Suprapubic skin (tissue), 4 donors: ENCODE data around the gene LMBRD1. TPM values are rescaled to one million over a fixed set of nuclear protein-coding genes. Genes with fewer than 3 reads are reported as not detected.
"Not testable (repeated sequence)": the region's sequence is repeated elsewhere in the genome, so short reads cannot be mapped to it uniquely, and the experiment has no call there.

ENCODE experiments used
- DNase-seq, 2 donors: peaks; one replicate each; pipeline ENCODE4 v3.0.0-alpha.2; 2019; ENCODE audit warnings: low spot score in 2 of 2
- H3K27ac ChIP-seq: fragments of 200-600 bp; sonication (generic); one replicate; pipeline ENCODE4 v1.5.1; 2019
- H3K27me3 ChIP-seq: fragments of 200-600 bp; sonication (generic); one replicate; pipeline ENCODE4 v1.5.1; 2019
- H3K36me3 ChIP-seq: fragments of 200-600 bp; sonication (generic); one replicate; pipeline ENCODE4 v1.5.1; 2019
- H3K4me1 ChIP-seq: fragments of 200-600 bp; sonication (generic); one replicate; pipeline ENCODE4 v1.5.1; 2019
- H3K4me3 ChIP-seq: fragments of 200-600 bp; sonication (generic); one replicate; pipeline ENCODE4 v1.5.1; 2019; ENCODE audit warnings: mild to moderate bottlenecking
- H3K9me3 ChIP-seq: fragments of 200-600 bp; sonication (generic); one replicate; pipeline ENCODE4 v1.5.1; 2019
- EP300 ChIP-seq: sonication (generic); formaldehyde crosslinking; IDR thresholded peaks from one replicate; pipeline ENCODE4 v1.6.1; 2017; ENCODE audit warnings: antibody characterized with exemption
- POLR2A ChIP-seq, 2 donors: fragments of 450-650 bp; IDR thresholded peaks; one replicate each; pipeline ENCODE4 v1.6.1; 2017; ENCODE audit warnings: antibody characterized with exemption in 2 of 2, mild to moderate bottlenecking in 2 of 2, moderate library complexity in 2 of 2
- POLR2AphosphoS5 ChIP-seq, 3 donors: sonication (generic); formaldehyde crosslinking; IDR thresholded peaks; one replicate each; pipeline ENCODE4 v1.6.1; 2017; ENCODE audit warnings: antibody characterized with exemption in 3 of 3
- WGBS: methylation state at CpG from one replicate; pipeline ENCODE4 v1.1.5; 2018; 5-methylcytosine and 5-hydroxymethylcytosine counted together
- total RNA-seq, 4 donors: library from RNA; depleted of rRNA; stranded (reverse); fragments of >200 nt; gene quantifications; one replicate each; pipeline ENCODE4 v1.1.0, GENCODE V29; 2016
- TF ChIP-seq, protein P1 (sequence below), 2 donors: fragments of 200-600 bp in 1 of 2; fragments of 450-650 bp in 1 of 2; sonication (generic) in 1 of 2; IDR thresholded peaks; one replicate each; pipeline ENCODE4 v1.5.1; 2016 to 2019; ENCODE audit warnings: antibody characterized with exemption in 2 of 2, mild to moderate bottlenecking in 1 of 2, moderate library complexity in 1 of 2

Gene LMBRD1
- total RNA-seq, 4 donors from 2014 or later = 43.5 to 58.6 (median 47.5) TPM

GRCh38 chr6:69813508-69813907 is 16.7 kb upstream of the LMBRD1 start:
- TF ChIP-seq EP300 (no peak), POLR2AphosphoS5 (IDR thresholded peaks at IDR 0.05) (no peak), POLR2A (IDR thresholded peaks at IDR 0.05) (no peak)
- TF ChIP-seq, protein P1, sequence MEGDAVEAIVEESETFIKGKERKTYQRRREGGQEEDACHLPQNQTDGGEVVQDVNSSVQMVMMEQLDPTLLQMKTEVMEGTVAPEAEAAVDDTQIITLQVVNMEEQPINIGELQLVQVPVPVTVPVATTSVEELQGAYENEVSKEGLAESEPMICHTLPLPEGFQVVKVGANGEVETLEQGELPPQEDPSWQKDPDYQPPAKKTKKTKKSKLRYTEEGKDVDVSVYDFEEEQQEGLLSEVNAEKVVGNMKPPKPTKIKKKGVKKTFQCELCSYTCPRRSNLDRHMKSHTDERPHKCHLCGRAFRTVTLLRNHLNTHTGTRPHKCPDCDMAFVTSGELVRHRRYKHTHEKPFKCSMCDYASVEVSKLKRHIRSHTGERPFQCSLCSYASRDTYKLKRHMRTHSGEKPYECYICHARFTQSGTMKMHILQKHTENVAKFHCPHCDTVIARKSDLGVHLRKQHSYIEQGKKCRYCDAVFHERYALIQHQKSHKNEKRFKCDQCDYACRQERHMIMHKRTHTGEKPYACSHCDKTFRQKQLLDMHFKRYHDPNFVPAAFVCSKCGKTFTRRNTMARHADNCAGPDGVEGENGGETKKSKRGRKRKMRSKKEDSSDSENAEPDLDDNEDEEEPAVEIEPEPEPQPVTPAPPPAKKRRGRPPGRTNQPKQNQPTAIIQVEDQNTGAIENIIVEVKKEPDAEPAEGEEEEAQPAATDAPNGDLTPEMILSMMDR (IDR thresholded peaks at IDR 0.05) = no peak
- DNase-seq = no peak
- Histone ChIP-seq H3K27me3 (no peaks in the 10 kb centered on the region), H3K27ac (no peak overlapping the region), H3K4me3 (no peak overlapping the region), H3K36me3 (no peaks in the 10 kb centered on the region), H3K9me3 (no peaks in the 10 kb centered on the region), H3K4me1 (peaks cover 7% of the 10 kb centered on the region)
- WGBS = 38% methylated on average over 1 of the region's 1 CpG

DNA sequence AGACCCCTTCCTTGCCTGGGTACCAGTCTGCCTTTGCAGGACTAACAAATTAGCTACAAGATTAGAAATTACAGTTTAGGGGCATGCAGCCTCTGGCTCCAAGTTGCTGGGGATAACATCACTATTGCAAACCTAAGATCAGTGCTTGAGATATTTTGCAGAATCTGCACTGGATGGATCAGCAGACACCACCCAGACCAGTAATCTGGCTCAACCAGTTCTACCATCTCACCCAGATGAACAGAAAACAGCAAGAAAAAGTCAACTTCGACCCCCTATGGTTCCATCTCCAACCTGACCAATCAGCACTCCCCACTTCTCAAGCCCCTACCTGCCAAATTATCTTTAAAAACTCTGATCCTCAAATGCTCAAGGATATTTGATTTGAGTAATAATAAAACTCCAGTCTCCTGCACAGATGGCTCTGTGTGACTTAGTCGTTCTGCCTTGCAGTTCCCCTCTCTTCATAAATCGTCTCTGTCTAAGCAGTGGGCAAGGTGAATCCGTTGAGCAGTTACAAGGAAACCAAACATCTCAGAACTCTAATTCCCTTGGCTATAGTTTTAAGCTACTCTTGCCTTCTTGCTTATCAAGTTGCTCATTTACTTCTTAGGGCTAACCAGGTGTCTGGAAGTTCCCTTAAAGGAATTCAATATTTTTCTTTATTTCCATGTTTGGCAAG is 16.1 kb upstream of the LMBRD1 start:
- Histone ChIP-seq H3K4me1 (peaks cover 7% of the 10 kb centered on the region), H3K27me3 (no peaks in the 10 kb centered on the region), H3K27ac (no peak overlapping the region), H3K9me3 (no peaks in the 10 kb centered on the region), H3K36me3 (no peaks in the 10 kb centered on the region), H3K4me3 (no peak overlapping the region)
- no peak for TF ChIP-seq POLR2A (IDR thresholded peaks at IDR 0.05)
- no peak for DNase-seq
- 22% methylated on average over 4 of the region's 4 CpGs for WGBS

DNA sequence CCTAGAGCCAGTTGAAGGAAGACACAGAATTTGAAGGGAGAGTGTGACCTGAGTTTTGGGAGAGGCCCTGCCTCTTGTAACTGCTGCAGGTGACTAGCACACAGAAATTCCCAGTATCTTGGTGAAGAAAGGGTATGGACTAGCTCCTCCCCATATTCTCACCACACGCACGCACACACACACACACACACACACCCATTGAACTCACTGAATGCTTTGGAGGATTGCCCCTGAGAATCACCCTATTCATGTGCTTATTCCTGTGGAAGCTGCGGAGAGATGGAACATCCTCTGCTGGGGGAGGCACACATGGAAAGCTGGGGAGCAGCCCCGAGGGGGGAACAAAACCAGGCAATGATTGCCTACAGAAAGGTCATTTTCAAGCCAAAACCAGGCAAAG is 6.2 kb upstream of the LMBRD1 start:
- 68% methylated on average over 4 of the region's 4 CpGs for WGBS
- DNase-seq = no peak

DNA sequence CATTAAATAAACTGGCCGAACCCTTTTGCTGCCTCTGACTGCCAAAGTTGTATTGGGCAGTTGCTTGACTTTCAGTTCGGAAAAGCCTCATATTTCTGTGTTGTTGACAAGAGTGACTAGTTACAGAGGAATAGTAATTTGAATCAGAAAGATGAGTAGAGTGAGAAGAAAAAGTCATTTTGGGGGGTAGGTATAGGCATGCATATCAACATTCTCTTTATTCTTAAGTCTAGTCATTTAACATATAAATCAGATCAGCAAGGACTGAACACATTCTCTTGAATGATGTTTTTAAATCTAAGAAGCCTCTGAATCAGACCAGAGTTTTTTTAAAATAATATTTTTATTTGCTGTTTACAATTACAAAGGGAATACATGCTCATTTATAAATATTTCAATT is 4.9 kb upstream of the LMBRD1 start:
- Histone ChIP-seq H3K4me3 (no peak overlapping the region), H3K27ac (no peak overlapping the region), H3K9me3 (no peaks in the 10 kb centered on the region), H3K36me3 (no peaks in the 10 kb centered on the region), H3K4me1 (peaks cover 8% of the 10 kb centered on the region), H3K27me3 (no peaks in the 10 kb centered on the region)
- 99% methylated on average over 2 of the region's 2 CpGs for WGBS
- no peak for TF ChIP-seq EP300
- no peak for TF ChIP-seq POLR2AphosphoS5 (IDR thresholded peaks at IDR 0.05)
- no peak for TF ChIP-seq POLR2A (IDR thresholded peaks at IDR 0.05)
- TF ChIP-seq, protein P1 (IDR thresholded peaks at IDR 0.05) = no peak
- DNase-seq = no peak

More for the DNA sequence above, 6.2 kb upstream of the LMBRD1 start:
- no peaks in the 10 kb centered on the region for H3K4me1 ChIP-seq
- no peak overlapping the region for H3K27ac ChIP-seq
- H3K27me3 ChIP-seq = peaks cover 4% of the 10 kb centered on the region
- no peaks in the 10 kb centered on the region for H3K9me3 ChIP-seq
- TF ChIP-seq POLR2AphosphoS5 (IDR thresholded peaks at IDR 0.05) = no peak
- no peak for TF ChIP-seq EP300
- no peak for TF ChIP-seq POLR2A (IDR thresholded peaks at IDR 0.05)
- TF ChIP-seq, protein P1 (IDR thresholded peaks at IDR 0.05) = no peak
- no peaks in the 10 kb centered on the region for H3K36me3 ChIP-seq
- no peak overlapping the region for H3K4me3 ChIP-seq

DNA sequence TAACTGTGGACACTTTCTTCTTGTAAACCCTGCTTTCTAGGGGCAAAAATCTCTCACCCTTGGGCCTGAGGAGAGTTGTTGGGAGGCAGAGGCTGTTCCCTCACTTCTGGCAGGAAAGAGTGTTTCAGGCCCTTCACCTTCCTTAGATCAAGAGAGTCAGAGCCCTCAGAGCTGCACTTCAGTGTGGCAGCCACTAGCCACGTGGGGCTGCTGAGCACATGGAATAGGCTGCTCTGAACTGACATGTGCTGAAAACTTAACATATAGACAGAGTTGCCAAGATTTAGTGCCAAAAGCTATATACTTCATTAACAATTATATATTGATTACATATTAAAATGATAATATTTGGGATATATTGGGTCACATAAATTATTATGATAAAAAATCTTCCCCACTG is 4.4 kb upstream of the LMBRD1 start:
- WGBS = 27% methylated on average over 1 of the region's 1 CpG
- DNase-seq = no peak
- Histone ChIP-seq H3K36me3 (no peaks in the 10 kb centered on the region), H3K9me3 (no peaks in the 10 kb centered on the region), H3K27me3 (no peaks in the 10 kb centered on the region), H3K27ac (no peak overlapping the region), H3K4me1 (peaks cover 8% of the 10 kb centered on the region), H3K4me3 (no peak overlapping the region)
- no peak for TF ChIP-seq POLR2AphosphoS5 (IDR thresholded peaks at IDR 0.05)
- no peak for TF ChIP-seq EP300
- TF ChIP-seq, protein P1 (IDR thresholded peaks at IDR 0.05) = no peak
- TF ChIP-seq POLR2A (IDR thresholded peaks at IDR 0.05) = no peak

GRCh38 chr6:69798796-69799195 is 2.0 kb upstream of the LMBRD1 start:
- not testable (repeated sequence) for H3K27ac ChIP-seq, H3K9me3 ChIP-seq, DNase-seq, H3K4me3 ChIP-seq, H3K36me3 ChIP-seq, H3K27me3 ChIP-seq
- H3K4me1 ChIP-seq = peaks cover 20% of the 10 kb centered on the region
